Caki2 (cell line): ENCODE measurements around the gene MYO1E. TPM values are rescaled to one million over a fixed set of nuclear protein-coding genes. Genes with fewer than 3 reads are reported as not detected.

ENCODE experiments used
- DNase-seq: peaks from one replicate; pipeline ENCODE4 v3.0.0-alpha.2; 2015; ENCODE audit warnings: low read depth
- in situ Hi-C: cut with HindIII; loops from 2 replicates; pipeline ENCODE4 v1.10.0; 2016; ENCODE audit warnings: low sequenced_read_pairs, low pct_unique_long_range_greater_than_20kb, mixed read lengths
- total RNA-seq: library from RNA; depleted of rRNA; stranded (reverse); fragments of >200 nt; shearing (Covaris generic); gene quantifications from 2 replicates; pipeline ENCODE4 v1.2.3, GENCODE V29; 2014; ENCODE audit warnings: low replicate concordance

Gene MYO1E
- total RNA-seq, 1 experiment from 2014 or later: 104 TPM

DNA sequence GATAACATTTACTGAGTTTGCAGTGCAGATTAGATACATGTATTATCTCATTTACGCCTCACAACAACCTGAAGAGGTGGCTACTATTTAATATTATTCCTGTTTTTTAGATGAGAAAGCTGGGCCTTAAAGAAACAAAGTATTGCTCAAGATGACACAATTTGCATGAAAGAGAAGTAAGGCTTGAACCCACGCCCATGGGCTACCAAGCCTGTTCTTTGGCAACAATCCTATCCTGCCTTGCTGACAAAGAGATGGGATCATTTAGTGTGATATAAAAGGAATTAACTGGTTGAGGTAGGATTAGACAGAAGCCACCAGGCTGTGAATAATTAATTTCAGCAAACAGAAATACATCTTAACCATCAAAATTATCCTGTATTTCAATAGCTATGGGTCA, 175.2 kb downstream of the MYO1E start:
- in situ Hi-C loops: no loop called here
- no peak for DNase-seq

DNA sequence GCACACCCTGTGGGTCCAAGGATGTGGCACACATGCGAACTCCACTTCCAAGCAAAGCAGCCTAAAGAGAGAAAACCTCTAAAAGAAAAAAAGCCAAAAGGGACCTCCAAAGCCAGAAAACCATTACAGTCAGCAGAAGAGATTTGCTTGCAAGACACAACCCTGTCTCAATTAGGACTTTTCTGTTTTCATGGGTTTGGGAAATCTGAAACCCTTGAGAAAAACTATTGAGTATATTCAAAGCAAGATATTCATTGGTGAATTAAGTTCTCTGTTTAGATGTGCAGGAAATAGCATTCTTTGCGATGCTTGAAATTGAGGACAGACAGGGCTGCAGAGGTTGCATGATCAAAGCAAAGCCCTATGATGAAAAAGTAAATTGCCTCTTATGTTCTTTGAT, 176.3 kb downstream of the MYO1E start:
- in situ Hi-C loops: no loop called here
- DNase-seq: no peak

DNA sequence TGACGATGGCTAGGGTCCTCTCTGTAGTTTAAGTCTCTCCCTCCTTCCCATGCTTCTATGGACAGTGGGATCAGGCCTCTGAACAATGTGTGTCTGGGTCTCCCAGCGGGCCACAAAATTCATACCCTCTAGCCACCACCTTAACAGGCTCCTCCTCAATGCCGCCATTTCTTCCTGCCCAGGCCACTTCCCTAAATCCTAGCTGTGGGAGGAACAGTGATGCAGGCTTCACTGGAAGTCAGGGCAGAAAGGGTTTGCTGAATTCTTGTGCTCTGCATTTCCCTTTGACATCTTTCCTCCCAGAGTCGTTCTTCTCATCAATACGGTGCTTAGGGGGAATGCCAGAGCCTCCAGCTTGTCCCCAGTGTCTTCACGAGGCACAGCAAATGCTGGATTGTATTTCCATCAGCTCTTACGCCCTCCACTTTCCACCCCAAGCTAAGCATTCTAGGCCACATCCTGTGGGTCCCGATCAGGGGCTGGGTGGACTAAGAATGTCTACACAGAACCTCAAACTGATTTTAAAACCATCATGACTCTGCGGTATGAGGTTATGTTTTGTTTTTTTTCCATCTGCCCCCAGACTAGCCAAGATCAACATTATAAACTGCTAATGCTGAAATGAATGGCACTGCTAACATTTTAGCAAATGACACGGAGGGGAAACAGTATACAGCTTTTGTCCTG, 177.9 kb downstream of the MYO1E start:
- no peak for DNase-seq
- in situ Hi-C loops: no loop called here

DNA sequence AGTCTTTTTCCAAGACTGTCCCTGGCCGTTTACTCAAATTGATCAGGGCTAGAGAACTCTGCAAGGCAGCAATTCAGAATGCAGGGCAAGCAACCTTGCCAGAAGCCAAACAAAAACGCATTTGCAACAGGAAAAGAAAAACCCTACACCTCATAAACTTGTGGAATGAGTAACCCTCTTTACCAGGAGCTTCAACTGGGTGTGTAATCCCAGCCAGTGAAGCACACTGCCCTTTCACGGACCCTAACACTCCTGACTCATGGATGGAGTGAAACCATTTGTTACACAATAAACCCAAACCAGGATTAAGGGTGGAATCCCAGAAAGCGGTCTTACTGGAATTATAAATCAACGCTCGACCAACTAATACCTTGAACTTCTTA, 180.8 kb downstream of the MYO1E start:
- DNase-seq: peak; percentile 87
- in situ Hi-C loops: no loop called here

DNA sequence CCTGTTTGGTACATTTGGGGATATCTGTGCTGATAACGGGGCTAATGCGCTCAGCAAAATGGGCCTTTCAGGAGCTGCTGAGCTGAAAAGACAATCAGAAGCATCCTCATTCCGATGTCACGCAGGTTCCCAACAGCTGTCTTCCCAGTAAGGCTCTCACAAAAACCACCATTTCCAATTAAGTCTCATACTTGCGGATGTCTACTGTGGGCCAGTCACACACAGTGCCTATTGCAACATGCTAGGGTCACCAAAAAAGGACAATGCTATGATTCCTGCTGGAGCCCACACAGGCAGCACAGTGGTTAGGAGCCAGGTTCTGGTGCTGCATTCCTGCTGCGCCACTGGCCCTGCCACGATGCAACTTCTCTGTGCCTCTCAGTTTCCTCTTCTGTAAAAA, 182.4 kb downstream of the MYO1E start:
- no peak for DNase-seq
- in situ Hi-C loops: no loop called here

DNA sequence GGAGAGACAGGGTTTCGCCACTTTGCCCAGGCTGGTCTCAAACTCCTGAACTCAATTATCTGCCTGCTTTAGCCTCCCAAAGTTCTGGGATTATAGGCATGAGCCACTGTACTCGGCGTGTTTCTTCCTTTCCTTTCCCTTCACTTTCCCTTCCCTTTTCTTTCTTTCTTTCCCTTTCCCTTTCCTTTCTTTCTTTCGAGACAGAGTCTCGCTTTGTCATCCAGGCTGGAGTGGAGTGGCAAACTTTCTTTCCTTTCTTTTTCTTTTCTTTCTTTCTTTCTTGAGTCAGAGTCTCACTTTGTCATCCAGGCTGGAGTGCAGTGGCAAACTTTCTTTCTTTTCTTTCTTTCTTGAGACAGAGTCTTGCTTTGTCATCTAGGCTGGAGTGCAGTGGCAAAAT, 183.4 kb downstream of the MYO1E start:
- DNase-seq: no peak
- in situ Hi-C loops: no loop called here

DNA sequence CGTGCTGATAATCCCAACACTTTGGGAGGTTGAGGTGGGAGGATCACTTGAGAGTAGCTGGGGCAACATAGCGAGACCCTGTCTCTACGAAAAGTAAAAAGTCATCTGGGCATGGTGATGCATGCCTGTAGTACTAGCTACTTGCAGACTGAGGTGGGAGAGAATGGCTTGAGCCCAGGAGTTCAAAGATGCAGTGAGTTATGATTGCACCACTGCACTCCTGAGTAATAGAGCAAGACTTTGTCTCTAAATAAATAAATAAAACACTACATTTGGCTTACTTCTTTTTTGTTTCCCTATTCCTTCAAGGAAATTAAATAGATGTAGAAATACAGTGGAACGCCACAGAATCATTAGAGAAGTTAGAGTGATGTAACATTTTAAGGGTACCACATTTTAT, 186.2 kb downstream of the MYO1E start:
- in situ Hi-C loops: no loop called here
- DNase-seq: peak; percentile 67

DNA sequence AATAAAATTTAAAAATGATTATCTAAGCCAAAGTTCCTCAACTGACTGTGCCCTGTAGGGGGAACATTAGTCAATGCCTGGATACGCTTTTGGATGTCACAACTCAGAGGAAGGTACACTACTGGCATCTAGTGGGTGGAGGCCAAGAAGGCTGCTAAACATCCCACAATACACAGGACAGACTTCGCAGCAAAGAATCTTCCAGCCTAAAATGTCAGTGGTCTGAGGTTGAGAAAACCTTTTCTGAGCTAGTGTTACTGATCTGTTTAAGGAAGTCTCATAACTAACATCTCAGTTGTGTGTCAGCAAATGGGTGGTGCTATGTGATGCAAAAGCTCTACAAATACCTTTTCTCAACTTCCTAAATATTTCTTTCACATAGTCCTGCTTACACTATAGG, 186.9 kb downstream of the MYO1E start:
- no peak for DNase-seq
- in situ Hi-C loops: no loop called here

DNA sequence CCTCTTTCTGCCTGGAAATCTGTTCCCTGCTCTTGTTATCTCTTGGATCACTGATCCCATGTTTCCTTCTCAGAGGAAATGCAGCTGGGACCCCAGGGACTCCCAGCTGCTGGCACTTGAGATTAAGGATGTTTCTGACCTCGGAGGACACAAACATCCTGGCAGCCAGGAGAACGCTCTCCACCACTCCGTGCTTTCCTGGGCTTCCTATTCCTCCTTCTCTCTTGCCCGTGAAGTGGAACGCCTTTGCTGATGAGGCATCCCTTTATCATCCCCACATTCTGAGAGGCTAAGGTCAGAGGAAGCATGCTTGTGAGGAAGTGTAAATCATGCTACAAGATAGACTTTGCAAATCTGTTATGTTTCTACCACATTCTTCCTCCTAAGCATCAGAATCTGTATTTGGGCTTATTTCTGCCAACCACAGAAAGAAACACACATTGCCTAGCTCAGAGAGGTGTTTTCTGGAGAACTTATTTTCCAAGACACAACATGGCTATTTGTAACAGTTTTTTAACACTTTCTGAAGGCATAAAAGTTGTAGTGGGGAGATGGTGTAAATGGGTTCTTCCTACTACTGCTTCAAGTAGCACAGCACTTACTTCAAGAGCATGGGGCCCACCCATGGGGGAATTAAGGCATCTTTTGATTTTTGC, 191.6 kb downstream of the MYO1E start:
- DNase-seq: no peak
- in situ Hi-C loops: no loop called here

DNA sequence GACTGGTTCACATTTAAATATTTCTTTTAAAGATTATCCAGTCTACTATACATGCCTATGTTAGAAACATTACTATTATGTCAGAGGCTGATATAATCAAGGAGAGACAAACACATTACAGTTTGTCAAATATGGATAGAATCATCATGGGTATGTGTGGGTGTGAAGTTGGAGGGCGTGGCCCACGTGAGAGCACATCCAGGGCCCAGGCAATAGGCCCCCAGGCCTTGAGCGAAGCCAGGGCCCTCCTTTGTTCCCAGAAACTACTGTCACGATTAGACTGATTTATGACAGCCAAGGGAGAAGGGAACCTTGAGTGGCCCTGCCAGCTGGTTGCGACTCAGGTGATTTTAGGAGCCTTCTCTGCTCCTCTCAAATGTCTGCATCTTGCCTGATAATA, 193.0 kb downstream of the MYO1E start:
- no peak for DNase-seq
- in situ Hi-C loops: no loop called here

DNA sequence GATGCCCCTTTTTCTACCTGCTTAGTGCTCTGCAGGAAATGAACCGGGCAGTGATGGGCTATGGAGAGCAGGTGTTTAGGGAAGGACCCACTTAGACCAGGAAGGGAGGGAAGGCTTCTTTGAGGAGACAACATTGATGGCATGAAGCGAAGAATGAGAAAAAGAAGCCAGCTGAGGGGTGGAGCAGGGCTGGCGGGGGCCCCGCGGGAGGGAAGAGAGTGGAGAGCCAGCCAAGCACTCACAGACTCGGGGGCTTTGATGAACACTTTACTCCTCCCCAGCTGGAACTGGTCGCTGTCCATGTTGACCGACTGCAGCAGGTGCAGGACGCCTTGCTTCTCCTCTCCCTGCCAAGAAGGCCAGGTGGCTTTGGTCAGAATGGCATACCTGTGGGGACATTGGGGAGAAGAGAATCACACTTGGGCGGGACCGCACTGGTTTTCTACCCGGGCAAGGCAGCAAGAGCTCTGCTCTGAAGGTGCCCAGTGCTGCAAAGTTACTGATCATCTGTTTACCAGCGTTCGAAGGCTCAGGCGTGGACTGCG, 194.4 kb downstream of the MYO1E start:
- in situ Hi-C loops: no loop called here
- no peak for DNase-seq

DNA sequence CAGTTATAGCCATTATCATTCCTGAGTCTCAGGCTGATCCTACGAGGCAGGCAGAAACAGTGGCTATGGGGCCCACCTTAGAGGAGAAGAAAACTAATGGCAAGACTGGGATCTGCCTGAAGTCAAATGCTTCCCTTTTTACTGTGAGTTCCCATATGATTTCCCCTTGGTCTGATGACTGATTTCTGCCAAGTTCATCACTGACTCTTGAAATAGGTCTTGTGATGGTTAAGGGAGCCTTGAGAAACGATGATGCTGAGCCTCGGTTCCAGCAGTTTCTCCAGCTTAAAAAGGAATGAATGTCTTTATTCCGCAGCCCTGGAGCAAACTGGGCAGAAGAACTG, 195.4 kb downstream of the MYO1E start:
- DNase-seq: no peak
- in situ Hi-C loops: no loop called here

DNA sequence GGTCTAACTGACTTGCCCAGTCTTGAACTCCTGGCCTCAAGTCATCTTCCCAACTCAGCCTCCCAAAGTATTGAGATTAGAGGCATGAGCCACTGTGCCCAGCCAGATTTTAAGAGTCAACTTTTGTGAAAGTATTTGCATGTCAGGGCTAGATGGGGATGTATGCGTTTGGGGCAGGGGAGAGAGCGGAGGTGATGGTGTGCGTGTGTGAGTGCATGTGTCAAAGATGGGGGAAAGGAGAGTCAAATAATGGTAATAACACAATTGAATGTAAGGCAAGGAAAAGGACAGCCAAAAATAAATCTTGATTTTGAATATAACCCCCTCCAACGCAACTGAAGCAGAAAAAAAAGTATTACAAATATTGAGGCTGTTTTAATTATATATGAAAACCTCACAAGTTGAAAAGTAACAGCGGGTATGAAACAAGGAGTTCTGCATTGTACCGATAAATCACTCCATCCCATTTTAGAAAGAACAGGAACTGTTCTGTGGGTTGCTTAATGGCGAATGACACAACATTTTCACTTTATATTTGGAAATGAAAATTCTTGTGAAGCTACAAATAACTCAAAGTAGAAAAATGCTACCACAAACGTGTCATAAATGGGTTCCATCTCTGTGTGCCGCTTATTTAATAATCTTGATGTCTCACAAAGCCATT, 195.9 kb downstream of the MYO1E start:
- in situ Hi-C loops: no loop called here
- no peak for DNase-seq

DNA sequence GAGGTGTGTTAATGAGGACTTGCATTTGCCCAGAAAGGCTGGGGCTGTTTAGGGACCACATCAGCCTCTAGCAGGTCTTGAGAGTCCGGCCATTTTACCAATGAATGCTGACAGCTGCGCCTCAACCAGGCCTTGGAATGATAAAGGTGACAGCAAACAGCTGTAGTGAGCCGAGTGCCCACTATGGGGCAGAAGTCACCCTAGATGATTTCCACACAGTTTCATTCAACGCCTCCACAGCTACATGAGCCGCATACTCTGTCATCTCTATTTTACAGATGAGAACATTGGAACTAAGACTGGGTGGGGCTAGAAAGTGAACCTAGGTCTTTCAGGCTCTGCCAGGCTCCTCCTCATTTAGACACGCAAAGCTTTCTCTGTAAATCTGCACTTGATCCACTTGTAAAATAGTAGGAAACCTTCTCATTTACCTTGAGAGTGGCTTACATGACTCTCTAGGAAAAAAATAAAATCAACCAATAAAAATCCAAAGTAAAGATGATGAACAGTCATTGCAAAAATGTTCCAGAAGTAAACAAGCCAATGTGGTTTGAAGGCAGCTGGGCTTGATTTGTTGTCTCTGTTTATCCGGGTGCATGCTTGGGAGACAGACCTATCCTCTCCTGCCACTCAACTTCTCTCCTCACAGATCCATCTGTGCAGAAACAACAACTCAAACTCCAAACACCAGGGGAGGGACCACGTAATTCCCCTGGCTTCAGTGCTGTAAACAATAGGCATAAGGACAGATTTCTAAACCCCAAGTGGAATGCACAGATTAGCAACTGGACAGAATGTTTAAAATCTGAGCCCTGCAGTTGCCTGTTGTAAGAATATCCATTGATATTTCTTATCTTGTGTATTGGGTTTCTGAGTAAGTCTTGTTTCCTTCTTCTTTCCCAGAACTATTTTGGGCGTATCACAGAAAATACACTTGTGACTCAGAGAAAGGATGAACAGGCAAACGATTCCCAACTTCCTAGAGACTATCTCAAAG, 197.5 kb downstream of the MYO1E start:
- in situ Hi-C loops: no loop called here
- peak; percentile 83 for DNase-seq

DNA sequence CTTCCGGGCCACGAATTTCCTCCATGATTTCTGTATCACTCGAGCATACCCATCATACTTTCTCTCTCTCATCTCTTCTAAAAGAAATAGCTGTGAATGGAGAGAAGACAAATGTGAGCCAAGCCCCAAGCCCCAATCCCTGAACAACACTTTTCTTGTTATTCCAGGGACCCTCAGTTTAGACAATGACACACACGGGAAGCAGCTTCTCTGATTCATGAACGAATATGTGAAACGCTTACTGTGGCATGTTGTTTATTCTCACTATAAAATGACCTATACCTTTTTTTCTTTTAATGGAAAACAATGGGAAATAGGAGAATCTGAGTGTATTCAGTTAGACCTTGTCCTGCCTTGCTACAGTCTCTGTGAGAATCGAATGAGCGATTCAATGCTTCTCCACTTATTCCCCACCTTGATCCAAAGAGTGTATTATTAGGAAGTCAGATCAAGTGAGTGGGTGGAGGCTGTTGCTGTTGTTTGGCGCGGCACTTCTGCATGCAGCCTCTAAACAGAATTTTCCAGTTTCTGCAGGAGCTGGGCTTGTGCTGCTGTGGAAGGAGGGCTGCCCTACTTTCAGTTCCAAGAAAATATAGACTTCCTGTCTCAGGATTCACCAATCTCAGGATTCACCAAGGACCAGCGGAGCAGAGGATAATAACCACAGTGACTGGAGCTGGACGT, 198.4 kb downstream of the MYO1E start:
- in situ Hi-C loops: no loop called here
- DNase-seq: no peak

DNA sequence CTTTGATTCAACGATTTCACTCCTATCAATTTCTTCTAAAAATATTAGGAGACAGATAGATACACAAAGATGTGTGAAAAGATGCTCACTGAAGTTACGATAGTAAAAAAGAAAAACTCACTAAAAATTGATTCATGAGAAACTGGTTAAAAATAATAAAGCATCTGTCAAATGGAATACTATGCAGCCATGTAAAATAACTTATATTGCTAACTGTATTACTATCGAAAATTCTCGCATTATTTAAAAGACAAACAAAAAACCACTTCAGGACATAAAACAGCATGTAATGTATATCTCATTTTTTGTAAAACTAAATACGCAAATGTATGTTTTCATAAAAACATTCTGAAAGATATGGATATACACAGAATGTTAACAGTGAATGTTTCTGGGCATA, 199.5 kb downstream of the MYO1E start:
- DNase-seq: no peak
- in situ Hi-C loops: no loop called here

DNA sequence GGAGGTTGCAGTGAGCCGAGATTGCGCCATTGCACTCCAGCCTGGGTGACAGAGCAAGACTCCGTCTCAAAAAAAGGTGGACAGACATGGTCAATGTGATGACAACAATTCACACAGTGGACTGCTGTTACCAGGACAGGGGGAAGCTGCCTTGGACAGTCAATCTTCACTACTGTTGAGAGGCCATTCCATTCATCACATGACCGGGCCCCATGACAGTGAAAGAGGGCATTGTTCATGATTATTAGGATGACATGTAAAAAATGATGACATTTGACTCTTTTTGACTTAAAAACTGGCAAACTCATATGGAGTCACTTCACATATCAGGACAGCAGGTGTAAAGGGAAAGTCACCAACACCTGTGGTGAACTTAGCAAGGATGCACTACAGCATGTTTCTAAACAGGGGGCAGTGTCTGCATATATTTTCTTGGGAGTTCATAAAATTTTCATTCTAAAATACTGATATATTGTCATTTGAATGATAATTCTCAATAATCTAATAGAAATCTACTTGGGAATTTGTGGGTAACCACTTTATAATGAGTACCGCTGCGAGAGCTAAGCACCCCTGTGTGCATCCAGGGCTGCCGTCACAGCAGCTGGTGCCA, 200.3 kb downstream of the MYO1E start:
- in situ Hi-C loops: no loop called here
- DNase-seq: no peak

DNA sequence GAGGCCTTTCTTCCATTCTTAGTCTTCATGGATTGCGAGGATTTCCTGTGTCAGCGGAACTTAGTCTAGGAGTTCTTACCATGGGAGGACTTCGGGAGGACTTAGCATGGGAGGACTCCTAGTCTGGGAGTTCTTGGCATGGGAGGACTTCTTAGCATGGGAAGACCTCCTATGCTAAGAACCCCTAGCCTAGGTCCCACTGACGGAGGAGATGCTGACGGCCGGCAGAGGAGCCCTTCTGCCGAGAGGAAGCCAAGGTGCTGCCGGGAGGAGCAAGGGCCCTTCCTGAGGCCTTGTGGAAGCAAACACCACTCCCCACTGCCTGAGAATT, 201.6 kb downstream of the MYO1E start:
- in situ Hi-C loops: no loop called here
- DNase-seq: no peak
